Mesenchymal stem cell (in vitro differentiated cells and primary cell): ENCODE measurements around the gene EPB41.

Experiments
- DNase-seq: peaks from one replicate; pipeline ENCODE4 v3.0.0-alpha.2; 2013
- H2AFZ ChIP-seq: one replicate; pipeline ENCODE4 v1.6.1; 2013; ENCODE audit warnings: low read depth, mild to moderate bottlenecking, control low read depth, inconsistent platforms, low read length, moderate library complexity
- H2AK5ac ChIP-seq: 2 replicates; pipeline ENCODE4 v1.6.1; 2013; ENCODE audit warnings: low read length, moderate library complexity, mild to moderate bottlenecking, inconsistent platforms; ENCODE audit not compliant: severe bottlenecking
- H2BK120ac ChIP-seq: one replicate; pipeline ENCODE4 v1.6.1; 2013; ENCODE audit warnings: low read depth, mild to moderate bottlenecking, inconsistent platforms, low read length, moderate library complexity
- H2BK12ac ChIP-seq, 2 experiments: one replicate each; pipeline ENCODE4 v1.6.1; 2013; ENCODE audit warnings: inconsistent platforms in 2 of 2, low read length in 2 of 2, mild to moderate bottlenecking in 2 of 2, moderate library complexity in 2 of 2, control low read depth in 1 of 2
- H2BK15ac ChIP-seq: one replicate; pipeline ENCODE4 v1.6.1; 2013; ENCODE audit warnings: mild to moderate bottlenecking, low read depth, inconsistent platforms; ENCODE audit not compliant: poor library complexity, severe bottlenecking
- H2BK5ac ChIP-seq: 2 replicates; pipeline ENCODE4 v1.6.1; 2013; ENCODE audit warnings: low read depth, mild to moderate bottlenecking, low read length, control low read depth, inconsistent platforms; ENCODE audit not compliant: poor library complexity, severe bottlenecking
- H3K14ac ChIP-seq, 2 experiments: one replicate each; pipeline ENCODE4 v1.6.1; 2013; ENCODE audit warnings: inconsistent platforms in 2 of 2, low read length in 2 of 2, control low read depth in 1 of 2, mild to moderate bottlenecking in 1 of 2, moderate library complexity in 1 of 2
- H3K18ac ChIP-seq, 2 experiments: one replicate each; pipeline ENCODE4 v1.6.1; 2013; ENCODE audit warnings: inconsistent platforms in 2 of 2, low read length in 2 of 2, control low read depth in 1 of 2, low read depth in 1 of 2, mild to moderate bottlenecking in 1 of 2
- H3K23ac ChIP-seq, 2 experiments: one replicate each; pipeline ENCODE4 v1.6.1; 2013; ENCODE audit warnings: inconsistent platforms in 2 of 2, low read length in 2 of 2, mild to moderate bottlenecking in 2 of 2, moderate library complexity in 2 of 2, control low read depth in 1 of 2
- H3K27ac ChIP-seq: 2 replicates; pipeline ENCODE4 v1.5.1; 2013; ENCODE audit warnings: mild to moderate bottlenecking, moderate library complexity, low read length, control low read depth, inconsistent platforms; ENCODE audit not compliant: poor library complexity, severe bottlenecking
- H3K27me3 ChIP-seq, 2 experiments: 2 replicates each; pipeline versions ENCODE4 v1.6.1 to v1.7.0; 2013; ENCODE audit warnings: low read length in 2 of 2, mild to moderate bottlenecking in 2 of 2, moderate library complexity in 2 of 2, control low read depth in 1 of 2, inconsistent platforms in 1 of 2; ENCODE audit not compliant: control insufficient read depth in 1 of 2, insufficient read depth in 1 of 2
- H3K36me3 ChIP-seq, 2 experiments: 2 replicates each; pipeline versions ENCODE4 v1.6.1 to v1.7.0; 2013; ENCODE audit warnings: low read length in 2 of 2, control low read depth in 1 of 2, inconsistent platforms in 1 of 2, low read depth in 1 of 2, mild to moderate bottlenecking in 1 of 2; ENCODE audit not compliant: insufficient read depth in 2 of 2, control insufficient read depth in 1 of 2
- H3K4ac ChIP-seq, 2 experiments: one replicate each; pipeline ENCODE4 v1.6.1; 2013; ENCODE audit warnings: inconsistent platforms in 2 of 2, low read length in 2 of 2, mild to moderate bottlenecking in 2 of 2, moderate library complexity in 2 of 2, control low read depth in 1 of 2, low read depth in 1 of 2
- H3K4me1 ChIP-seq: 2 replicates; pipeline ENCODE4 v1.6.1; 2013; ENCODE audit warnings: low read depth, low read length, control low read depth; ENCODE audit not compliant: control insufficient read depth, insufficient read depth
- H3K4me2 ChIP-seq: 2 replicates; pipeline ENCODE4 v1.6.1; 2013; ENCODE audit warnings: low read length, mild to moderate bottlenecking, inconsistent platforms; ENCODE audit not compliant: poor library complexity, severe bottlenecking
- H3K4me3 ChIP-seq, 2 experiments: 2 replicates each; pipeline versions ENCODE4 v1.5.1 to v1.7.0; 2013; ENCODE audit warnings: low read length in 2 of 2, mild to moderate bottlenecking in 2 of 2, control low read depth in 1 of 2, low read depth in 1 of 2; ENCODE audit not compliant: insufficient read depth in 1 of 2
- H3K79me1 ChIP-seq: replicated peaks from 2 replicates; pipeline ENCODE4 v1.6.1; 2013; ENCODE audit warnings: mild to moderate bottlenecking, control low read depth, low read length, inconsistent platforms; ENCODE audit not compliant: poor library complexity, severe bottlenecking
- H3K9ac ChIP-seq: 2 replicates; pipeline ENCODE4 v1.7.0; 2013; ENCODE audit warnings: mild to moderate bottlenecking, low read length, moderate library complexity
- H3K9me3 ChIP-seq: 2 replicates; pipeline ENCODE4 v1.7.0; 2013; ENCODE audit warnings: mild to moderate bottlenecking, low read length; ENCODE audit not compliant: control insufficient read depth
- H4K8ac ChIP-seq: one replicate; pipeline ENCODE4 v1.6.1; 2013; ENCODE audit warnings: inconsistent platforms, mild to moderate bottlenecking, low read length, moderate library complexity
- H4K91ac ChIP-seq: one replicate; pipeline ENCODE4 v1.6.1; 2013; ENCODE audit warnings: mild to moderate bottlenecking, low read length, inconsistent platforms
- WGBS: methylation state at CpG from one replicate; pipeline ENCODE4 v1.1.7; 2013; ENCODE audit warnings: mixed read lengths; 5-methylcytosine and 5-hydroxymethylcytosine counted together

The EPB41 gene

GRCh38 chr1:29052941-29053340 is 138.6 kb downstream of the EPB41 start:
- Histone ChIP-seq H3K27me3 (no peaks in the 10 kb centered on the region), H3K4ac (no peak overlapping the region), H3K4me3 (no peak overlapping the region), H3K14ac (no peak overlapping the region), H2AFZ (no peak overlapping the region), H4K91ac (no peak overlapping the region), H3K4me2 (no peak overlapping the region), H3K18ac (no peak overlapping the region), H3K79me1 (no peaks in the 10 kb centered on the region), H2BK12ac (no peak overlapping the region), H2AK5ac (no peak overlapping the region), H3K4me1 (no peaks in the 10 kb centered on the region), H3K27ac (no peak overlapping the region), H3K36me3 (no peaks in the 10 kb centered on the region), H3K9me3 (no peaks in the 10 kb centered on the region), H3K9ac (no peak overlapping the region), H2BK15ac (no peak overlapping the region), H4K8ac (no peak overlapping the region), H2BK5ac (no peak overlapping the region), H3K23ac (no peak overlapping the region), H2BK120ac (no peak overlapping the region)
- DNase-seq, result no peak
- 96% methylated on average over 7 of the region's 7 CpGs for WGBS

- Histone ChIP-seq H4K8ac (no peak overlapping the region), H3K4me1 (no peaks in the 10 kb centered on the region), H3K4me2 (no peak overlapping the region), H3K4me3 (no peak overlapping the region), H3K9me3 (no peaks in the 10 kb centered on the region), H3K27me3 (no peaks in the 10 kb centered on the region), H3K18ac (no peak overlapping the region), H3K36me3 (no peaks in the 10 kb centered on the region), H2BK15ac (no peak overlapping the region), H2AK5ac (no peak overlapping the region), H3K27ac (no peak overlapping the region), H3K23ac (no peak overlapping the region), H3K4ac (no peak overlapping the region), H2AFZ (no peak overlapping the region), H2BK120ac (no peak overlapping the region), H3K14ac (no peak overlapping the region), H2BK5ac (no peak overlapping the region), H3K79me1 (no peaks in the 10 kb centered on the region), H4K91ac (no peak overlapping the region), H3K9ac (no peak overlapping the region), H2BK12ac (no peak overlapping the region)
- DNase-seq, result peak; percentile 17
- WGBS, result 100% methylated on average over 1 of the region's 1 CpG
Observed at GRCh38 chr1:29055160-29055559, 140.8 kb downstream of the EPB41 start.

DNA sequence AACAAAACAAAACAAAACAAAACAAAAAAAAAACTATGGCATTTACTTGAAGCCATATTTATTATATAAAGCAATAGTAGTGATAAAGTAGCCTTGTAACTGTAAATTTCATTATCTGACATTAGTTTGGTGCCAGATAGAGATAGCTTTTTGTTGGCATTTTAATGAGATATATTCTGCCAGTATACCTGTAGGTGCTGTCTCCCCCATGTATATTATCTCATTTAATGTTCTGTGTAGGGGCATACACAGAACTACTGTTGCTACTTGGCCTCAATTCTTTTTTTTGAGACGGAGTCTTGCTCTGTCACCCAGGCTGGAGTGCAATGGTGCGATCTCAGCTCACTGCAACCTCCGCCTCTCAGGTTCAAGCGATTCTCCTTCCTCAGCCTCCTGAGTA is 141.9 kb downstream of the EPB41 start:
- no peak overlapping the region for H2AFZ ChIP-seq
- 100% methylated on average over 4 of the region's 4 CpGs for WGBS

DNA sequence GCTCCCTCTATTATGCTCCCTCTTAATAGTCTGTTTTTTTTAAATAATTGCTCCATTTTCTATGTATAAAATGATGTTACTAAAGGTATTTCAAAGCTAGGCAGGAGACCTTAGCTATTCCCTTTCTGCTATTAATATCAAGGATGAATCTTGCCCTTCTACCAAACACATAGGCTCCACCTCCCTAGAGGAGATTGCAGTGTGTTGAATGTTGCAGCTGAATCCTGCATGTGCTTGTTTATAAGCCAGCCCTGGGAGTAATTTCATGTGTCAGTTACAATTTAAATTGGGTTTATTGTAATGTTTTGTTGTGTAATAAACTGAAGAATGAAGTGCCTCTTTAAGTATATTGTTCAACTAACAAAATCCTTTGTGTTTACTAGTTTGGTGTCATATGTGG is 143.3 kb downstream of the EPB41 start:
- Histone ChIP-seq H3K79me1 (no peaks in the 10 kb centered on the region), H3K18ac (no peak overlapping the region), H2BK15ac (no peak overlapping the region), H3K4ac (no peak overlapping the region), H2BK5ac (no peak overlapping the region), H3K4me2 (no peak overlapping the region), H2AFZ (no peak overlapping the region), H3K36me3 (no peaks in the 10 kb centered on the region), H2BK120ac (no peak overlapping the region), H3K14ac (no peak overlapping the region), H3K27me3 (no peaks in the 10 kb centered on the region), H3K9me3 (no peaks in the 10 kb centered on the region), H3K4me1 (no peaks in the 10 kb centered on the region), H3K4me3 (no peak overlapping the region), H2BK12ac (no peak overlapping the region), H3K27ac (no peak overlapping the region), H2AK5ac (no peak overlapping the region), H3K9ac (no peak overlapping the region), H3K23ac (no peak overlapping the region), H4K91ac (no peak overlapping the region), H4K8ac (no peak overlapping the region)
- no peak for DNase-seq

More for the DNA sequence above, 141.9 kb downstream of the EPB41 start:
- no peaks in the 10 kb centered on the region for H3K9me3 ChIP-seq
- no peaks in the 10 kb centered on the region for H3K79me1 ChIP-seq
- no peak overlapping the region for H2BK15ac ChIP-seq
- H3K36me3 ChIP-seq, result no peaks in the 10 kb centered on the region
- no peak overlapping the region for H3K18ac ChIP-seq
- H2BK5ac ChIP-seq, result no peak overlapping the region
- H3K4me2 ChIP-seq, result no peak overlapping the region
- H3K9ac ChIP-seq, result no peak overlapping the region
- H3K23ac ChIP-seq, result no peak overlapping the region
- no peak overlapping the region for H2BK12ac ChIP-seq
- no peak overlapping the region for H3K4me3 ChIP-seq
- no peaks in the 10 kb centered on the region for H3K4me1 ChIP-seq
- H3K14ac ChIP-seq, result no peak overlapping the region
- H2AK5ac ChIP-seq, result no peak overlapping the region
- no peak overlapping the region for H4K8ac ChIP-seq
- H3K27me3 ChIP-seq, result no peaks in the 10 kb centered on the region
- no peak overlapping the region for H3K27ac ChIP-seq
- H4K91ac ChIP-seq, result no peak overlapping the region
- H3K4ac ChIP-seq, result no peak overlapping the region
- H2BK120ac ChIP-seq, result no peak overlapping the region
- no peak for DNase-seq
